GM12872 (cell line): ENCODE results near the gene KRT16.

Experiments
- CTCF ChIP-seq: IDR thresholded peaks from 3 replicates; pipeline ENCODE4 v1.5.1; 2011; ENCODE audit warnings: low read depth, mild to moderate bottlenecking, low read length, moderate library complexity; ENCODE audit not compliant: insufficient read depth

The KRT16 gene

GRCh38 chr17:41634639-41635038 lies 22.1 kb upstream of the KRT16 start:
- TF ChIP-seq CTCF, result no peak

- TF ChIP-seq CTCF, result no peak
Measured at GRCh38 chr17:41633556-41634199, 21.1 kb upstream of the KRT16 start.

- no peak for TF ChIP-seq CTCF
Measured at GRCh38 chr17:41632482-41633105, 20.0 kb upstream of the KRT16 start.

GRCh38 chr17:41631898-41632285 lies 19.3 kb upstream of the KRT16 start:
- no peak for TF ChIP-seq CTCF

- no peak for TF ChIP-seq CTCF
Measured at GRCh38 chr17:41631025-41631897, 18.7 kb upstream of the KRT16 start.

- no peak for TF ChIP-seq CTCF
Measured at GRCh38 chr17:41629826-41630670, 17.5 kb upstream of the KRT16 start.
